ENCODE results near the gene COBLL1. TPM values are rescaled to one million over a fixed set of nuclear protein-coding genes. Genes with fewer than 3 reads are reported as not detected.
A peak's percentile ranks its signal among the peaks of the same experiment; 100 is the strongest.

Gene COBLL1
- total RNA-seq, 1 experiment from 2014 or later: 5.9 TPM

DNA sequence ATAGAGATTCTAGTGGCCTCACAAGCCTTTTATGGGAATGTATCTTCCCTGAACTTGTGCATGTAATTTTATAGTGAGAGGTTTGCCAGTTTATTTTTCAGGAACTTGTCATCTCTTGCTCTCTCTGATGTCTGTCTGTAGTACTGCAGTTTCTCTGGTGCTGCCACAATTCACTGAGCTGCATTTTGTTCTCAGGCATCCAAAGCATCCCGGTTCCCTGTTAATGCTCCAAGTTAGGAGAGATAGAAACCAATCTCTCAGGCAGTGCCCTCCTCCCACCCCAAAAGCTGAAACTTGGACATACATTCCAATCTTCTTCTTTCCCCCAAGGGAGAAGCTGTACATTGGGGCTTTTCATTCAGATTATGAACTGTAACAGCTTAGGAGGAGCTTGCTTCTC is 190.3 kb downstream of the COBLL1 start:
- H3K4me2 ChIP-seq (ENCODE audit: insufficient read depth, insufficient read length, low read length): no peak overlapping the region
- no CpG with 5 or more reads among the region's 1 CpG for WGBS (ENCODE audit: extremely low coverage, insufficient read length, low lambda C conversion rate)
- no peaks in the 10 kb centered on the region for H3K27me3 ChIP-seq (ENCODE audit: insufficient read depth, low read length)
- H3K56ac ChIP-seq (ENCODE audit: insufficient read length, low read depth, low read length): no peak overlapping the region
- no peak overlapping the region for H2BK20ac ChIP-seq (ENCODE audit: low read depth, low read length, poor library complexity, severe bottlenecking)
- no peak overlapping the region for H3K14ac ChIP-seq (ENCODE audit: insufficient read depth, low read length)
- H4K91ac ChIP-seq (ENCODE audit: insufficient read length, low read depth, low read length): no peak overlapping the region
- H2AK5ac ChIP-seq (ENCODE audit: insufficient read length, low read length): no peak overlapping the region
- no peaks in the 10 kb centered on the region for H3K23me2 ChIP-seq (ENCODE audit: insufficient read length, low read depth, low read length, poor library complexity, severe bottlenecking)
- H4K20me1 ChIP-seq (ENCODE audit: control insufficient read depth, insufficient read depth, insufficient read length): no peaks in the 10 kb centered on the region
- DNase-seq: peak; percentile 33
- Mint-ChIP-seq H3K36me3 (ENCODE audit: insufficient read depth in 1 of 3, low read depth in 3 of 3) (peaks cover 10 to 35% (median 14%) of the 10 kb centered on the region in 3 experiments), H3K9me3 (peaks cover 24 to 34% of the 10 kb centered on the region in 2 experiments), H3K27me3 (ENCODE audit: low read depth) (peaks cover 64% of the 10 kb centered on the region), H3K4me1 (peaks cover 22 to 25% of the 10 kb centered on the region in 2 experiments), H3K27ac (no peak overlapping the region), H3K4me3 (no peak overlapping the region)
- no peak overlapping the region for H4K8ac ChIP-seq (replicated peaks; ENCODE audit: insufficient read length, low read depth, low read length)
- no peak overlapping the region for H2BK15ac ChIP-seq (ENCODE audit: low read depth, low read length)
- H2BK120ac ChIP-seq (ENCODE audit: low read depth, low read length, poor library complexity, severe bottlenecking): no peak overlapping the region
- no peak overlapping the region for H3K9ac ChIP-seq (ENCODE audit: extremely low read depth, insufficient read length, low read length)
- H3K23ac ChIP-seq (ENCODE audit: insufficient read length, low read depth, low read length): no peak overlapping the region
- H3K9me3 ChIP-seq (ENCODE audit: control insufficient read depth, low read depth, low read length): no peaks in the 10 kb centered on the region
- H2BK5ac ChIP-seq (ENCODE audit: insufficient read length, low read length): no peak overlapping the region
- H2AFZ ChIP-seq (ENCODE audit: low read length): no peak overlapping the region
- H4K5ac ChIP-seq (ENCODE audit: insufficient read length, low read depth, low read length): no peak overlapping the region
- no peak overlapping the region for H3T11ph ChIP-seq (ENCODE audit: low read length)
- H3K79me2 ChIP-seq (ENCODE audit: insufficient read depth, low read length): no peaks in the 10 kb centered on the region
- no peak overlapping the region for H3K27ac ChIP-seq (ENCODE audit: insufficient read length, low read depth, low read length)
- peaks cover 4% of the 10 kb centered on the region; the same call in 1 of the 2 replicates for H3K4me1 ChIP-seq (ENCODE audit: insufficient read depth, low read length)
- TF ChIP-seq, protein P1, sequence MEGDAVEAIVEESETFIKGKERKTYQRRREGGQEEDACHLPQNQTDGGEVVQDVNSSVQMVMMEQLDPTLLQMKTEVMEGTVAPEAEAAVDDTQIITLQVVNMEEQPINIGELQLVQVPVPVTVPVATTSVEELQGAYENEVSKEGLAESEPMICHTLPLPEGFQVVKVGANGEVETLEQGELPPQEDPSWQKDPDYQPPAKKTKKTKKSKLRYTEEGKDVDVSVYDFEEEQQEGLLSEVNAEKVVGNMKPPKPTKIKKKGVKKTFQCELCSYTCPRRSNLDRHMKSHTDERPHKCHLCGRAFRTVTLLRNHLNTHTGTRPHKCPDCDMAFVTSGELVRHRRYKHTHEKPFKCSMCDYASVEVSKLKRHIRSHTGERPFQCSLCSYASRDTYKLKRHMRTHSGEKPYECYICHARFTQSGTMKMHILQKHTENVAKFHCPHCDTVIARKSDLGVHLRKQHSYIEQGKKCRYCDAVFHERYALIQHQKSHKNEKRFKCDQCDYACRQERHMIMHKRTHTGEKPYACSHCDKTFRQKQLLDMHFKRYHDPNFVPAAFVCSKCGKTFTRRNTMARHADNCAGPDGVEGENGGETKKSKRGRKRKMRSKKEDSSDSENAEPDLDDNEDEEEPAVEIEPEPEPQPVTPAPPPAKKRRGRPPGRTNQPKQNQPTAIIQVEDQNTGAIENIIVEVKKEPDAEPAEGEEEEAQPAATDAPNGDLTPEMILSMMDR (conservative IDR thresholded peaks at IDR 0.05): no peak; the same call in 2 of the 3 replicates
- H2BK12ac ChIP-seq (ENCODE audit: insufficient read length, low read depth, low read length): no peak overlapping the region
- H3K18ac ChIP-seq (ENCODE audit: insufficient read length, low read depth, low read length): no peak overlapping the region
- H3K79me1 ChIP-seq (ENCODE audit: insufficient read depth, low read depth, low read length, poor library complexity, severe bottlenecking): no peaks in the 10 kb centered on the region
- H3K4ac ChIP-seq (ENCODE audit: low read depth, low read length): no peak overlapping the region
